HL-60 (cell line): ENCODE data around the gene C1orf56.

Source experiments
- CTCF ChIP-seq: IDR thresholded peaks from one replicate; pipeline ENCODE4 v1.5.1; 2011; ENCODE audit warnings: low read length, control low read depth, inconsistent platforms; ENCODE audit not compliant: insufficient read depth
- GABPA ChIP-seq: IDR thresholded peaks from 2 replicates; pipeline ENCODE4 v1.6.1; 2012; ENCODE audit warnings: low read depth
- POLR2AphosphoS5 ChIP-seq: IDR thresholded peaks from 2 replicates; pipeline ENCODE4 v1.6.1; 2012; ENCODE audit warnings: low read depth

- no peak for TF ChIP-seq POLR2AphosphoS5
- no peak for TF ChIP-seq CTCF
- no peak for TF ChIP-seq GABPA
Measured at GRCh38 chr1:151012684-151013471, 34.7 kb upstream of the C1orf56 start.
